ENCODE measurements around the gene FYTTD1. TPM values are rescaled to one million over a fixed set of nuclear protein-coding genes. Genes with fewer than 3 reads are reported as not detected.

The FYTTD1 gene
- total RNA-seq, 1 experiment from 2014 or later = 94.6 TPM

DNA sequence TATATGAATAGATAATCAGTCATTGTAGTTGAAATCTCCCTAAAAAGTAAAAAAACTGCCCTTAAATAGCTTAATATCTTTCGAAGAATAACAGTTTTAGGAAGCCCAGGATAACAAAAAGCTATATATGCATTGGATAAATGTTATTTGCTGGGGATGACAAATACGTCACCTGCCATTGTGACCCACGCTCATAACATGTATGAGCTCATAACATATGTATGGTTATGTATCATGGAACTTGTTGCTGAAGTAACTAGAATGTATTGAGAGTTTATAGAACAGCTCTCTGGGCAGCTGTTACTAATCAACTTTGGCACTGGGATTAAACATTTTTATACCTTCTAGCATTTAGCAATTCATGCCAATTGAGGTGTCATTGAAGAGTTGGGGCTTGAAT is 39.6 kb downstream of the FYTTD1 start:
- in situ Hi-C loops (cut with HindIII; ENCODE audit: low sequenced_read_pairs) = no loop called here

GRCh38 chr3:197790033-197790432 is 40.4 kb downstream of the FYTTD1 start:
- DNase-seq (ENCODE audit: low spot score) = no peak
- in situ Hi-C loops (cut with HindIII; ENCODE audit: low sequenced_read_pairs) = no loop called here

More for the DNA sequence above, 39.6 kb downstream of the FYTTD1 start:
- DNase-seq (ENCODE audit: low spot score) = no peak

DNA sequence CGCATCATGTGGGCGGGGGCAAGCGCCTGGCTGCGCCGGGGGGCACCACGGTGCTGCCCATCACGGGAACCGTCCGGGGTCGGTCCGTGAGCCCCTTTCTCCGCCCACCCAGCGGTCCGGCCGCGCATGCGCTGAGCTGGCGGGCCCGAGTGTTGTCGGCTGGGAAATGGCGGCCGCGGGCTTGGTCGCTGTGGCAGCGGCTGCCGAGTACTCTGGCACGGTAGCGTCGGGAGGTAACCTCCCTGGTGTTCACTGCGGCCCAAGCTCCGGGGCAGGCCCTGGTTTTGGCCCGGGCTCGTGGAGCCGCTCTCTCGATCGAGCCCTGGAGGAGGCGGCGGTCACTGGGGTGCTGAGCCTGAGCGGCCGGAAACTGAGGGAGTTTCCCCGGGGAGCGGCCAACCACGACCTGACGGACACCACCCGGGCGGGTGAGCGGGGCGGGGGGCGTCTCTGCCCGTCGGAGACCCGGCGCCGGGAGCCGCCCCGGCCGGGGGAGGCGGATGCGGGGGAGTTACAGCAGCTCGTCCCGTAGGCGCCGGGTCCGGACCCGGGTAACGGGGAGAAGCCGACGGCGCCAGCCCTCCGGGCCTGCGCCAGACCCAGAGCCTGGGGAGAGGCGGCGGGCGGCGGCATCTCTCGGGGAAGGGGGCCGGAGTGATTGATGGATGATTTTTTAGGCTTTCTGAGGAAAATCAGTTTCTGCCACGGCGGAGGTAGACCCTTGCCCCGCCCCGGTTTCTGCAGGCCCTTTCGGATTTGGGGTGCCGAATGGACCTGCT is 41.6 kb downstream of the FYTTD1 start, which contains the start of gene LRCH3:
Gene LRCH3, plus strand, starts transcription at position 142 of the 779 bp plus-strand sequence. Its CDS starts 25 bp downstream, at position 167.
- in situ Hi-C loops (cut with HindIII; ENCODE audit: low sequenced_read_pairs) = no loop called here
- peak; percentile 75 for DNase-seq (ENCODE audit: low spot score)

DNA sequence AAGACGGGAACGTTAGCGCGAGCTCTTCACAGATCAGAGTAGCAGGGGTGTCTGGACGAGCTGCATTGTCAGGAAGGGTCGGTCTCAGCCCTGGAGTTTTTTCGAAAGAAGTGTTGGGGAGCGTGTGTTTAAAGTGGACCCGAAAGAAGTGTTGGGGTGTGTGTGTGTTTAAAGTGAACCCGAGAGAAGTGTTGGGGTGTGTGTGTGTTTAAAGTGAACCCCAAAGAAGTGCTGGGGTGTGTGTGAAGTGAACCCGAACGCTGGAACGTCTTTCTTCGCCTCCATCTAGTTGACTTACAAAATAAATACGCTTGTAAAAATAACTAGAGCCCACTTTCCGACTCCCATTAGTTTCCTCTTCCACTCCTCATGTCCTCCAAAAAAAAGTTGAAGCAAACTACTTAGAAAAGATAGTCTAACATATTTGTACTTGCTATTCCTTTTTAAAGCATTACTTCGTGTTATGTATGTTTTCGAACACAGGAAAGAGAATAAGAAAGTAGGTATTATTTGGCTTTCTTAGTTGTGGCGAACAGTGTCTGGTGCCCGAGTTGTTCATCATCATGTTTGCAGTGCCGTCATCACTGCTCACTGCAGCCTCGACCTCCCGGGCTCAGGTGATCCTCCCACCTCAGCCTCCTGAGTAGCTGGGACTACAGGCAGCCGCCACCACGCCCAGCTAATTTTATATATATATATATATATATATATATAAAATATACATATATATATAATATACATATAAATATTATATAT is 42.4 kb downstream of the FYTTD1 start:
- DNase-seq (ENCODE audit: low spot score) = peak; percentile 54
- in situ Hi-C loops (cut with HindIII; ENCODE audit: low sequenced_read_pairs) = no loop called here

- in situ Hi-C loops (cut with HindIII; ENCODE audit: low sequenced_read_pairs) = no loop called here
Measured at GRCh38 chr3:197793247-197793646, 43.6 kb downstream of the FYTTD1 start.

GRCh38 chr3:197794115-197794514 is 44.4 kb downstream of the FYTTD1 start:
- in situ Hi-C loops (cut with HindIII; ENCODE audit: low sequenced_read_pairs) = no loop called here
- DNase-seq (ENCODE audit: low spot score) = no peak

More at GRCh38 chr3:197793247-197793646, 43.6 kb downstream of the FYTTD1 start:
- no peak for DNase-seq (ENCODE audit: low spot score)

GRCh38 chr3:197795200-197795599 is 45.5 kb downstream of the FYTTD1 start:
- in situ Hi-C loops (cut with HindIII; ENCODE audit: low sequenced_read_pairs) = no loop called here
- DNase-seq (ENCODE audit: low spot score) = no peak

DNA sequence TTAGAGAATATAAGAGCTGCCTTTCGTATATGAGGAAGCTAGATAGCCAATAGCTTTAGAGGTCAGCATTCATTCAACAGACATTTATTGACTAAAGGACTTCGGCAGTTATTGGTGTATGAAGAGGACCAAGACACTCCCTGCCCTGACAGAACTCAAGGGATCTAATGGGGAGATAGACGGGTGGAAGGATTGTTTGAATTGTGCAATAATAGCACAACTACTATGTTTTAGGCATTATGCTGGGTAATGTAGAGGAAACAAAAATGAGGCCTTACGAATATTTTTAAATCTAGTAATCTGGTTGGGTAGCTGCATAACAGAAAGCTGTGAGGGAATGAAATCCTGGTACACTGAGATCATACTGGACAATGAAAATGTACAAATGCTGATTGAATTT is 46.4 kb downstream of the FYTTD1 start:
- in situ Hi-C loops (cut with HindIII; ENCODE audit: low sequenced_read_pairs) = no loop called here
- no peak for DNase-seq (ENCODE audit: low spot score)

DNA sequence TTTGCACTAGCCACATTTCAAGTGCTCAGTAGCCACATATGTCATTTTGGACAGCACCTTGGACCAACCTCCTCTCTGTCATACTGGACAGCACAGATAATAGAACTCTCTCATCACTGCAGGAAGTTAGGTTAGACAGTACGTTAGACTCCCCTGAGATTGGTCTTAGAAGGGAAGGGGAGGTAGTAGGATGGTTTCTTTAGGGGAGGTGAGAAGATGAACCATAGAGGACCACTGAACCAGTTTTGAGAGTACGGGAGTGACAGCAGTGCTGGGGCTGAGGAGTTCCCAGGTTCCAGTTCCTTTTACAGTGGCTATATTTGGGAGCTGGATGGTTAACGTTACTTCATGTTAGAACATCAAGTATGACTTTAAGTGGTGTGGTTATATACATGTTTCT is 49.2 kb downstream of the FYTTD1 start:
- DNase-seq (ENCODE audit: low spot score) = no peak
- in situ Hi-C loops (cut with HindIII; ENCODE audit: low sequenced_read_pairs) = no loop called here

GRCh38 chr3:197800379-197800778 is 50.7 kb downstream of the FYTTD1 start:
- no peak for DNase-seq (ENCODE audit: low spot score)
- in situ Hi-C loops (cut with HindIII; ENCODE audit: low sequenced_read_pairs) = no loop called here

DNA sequence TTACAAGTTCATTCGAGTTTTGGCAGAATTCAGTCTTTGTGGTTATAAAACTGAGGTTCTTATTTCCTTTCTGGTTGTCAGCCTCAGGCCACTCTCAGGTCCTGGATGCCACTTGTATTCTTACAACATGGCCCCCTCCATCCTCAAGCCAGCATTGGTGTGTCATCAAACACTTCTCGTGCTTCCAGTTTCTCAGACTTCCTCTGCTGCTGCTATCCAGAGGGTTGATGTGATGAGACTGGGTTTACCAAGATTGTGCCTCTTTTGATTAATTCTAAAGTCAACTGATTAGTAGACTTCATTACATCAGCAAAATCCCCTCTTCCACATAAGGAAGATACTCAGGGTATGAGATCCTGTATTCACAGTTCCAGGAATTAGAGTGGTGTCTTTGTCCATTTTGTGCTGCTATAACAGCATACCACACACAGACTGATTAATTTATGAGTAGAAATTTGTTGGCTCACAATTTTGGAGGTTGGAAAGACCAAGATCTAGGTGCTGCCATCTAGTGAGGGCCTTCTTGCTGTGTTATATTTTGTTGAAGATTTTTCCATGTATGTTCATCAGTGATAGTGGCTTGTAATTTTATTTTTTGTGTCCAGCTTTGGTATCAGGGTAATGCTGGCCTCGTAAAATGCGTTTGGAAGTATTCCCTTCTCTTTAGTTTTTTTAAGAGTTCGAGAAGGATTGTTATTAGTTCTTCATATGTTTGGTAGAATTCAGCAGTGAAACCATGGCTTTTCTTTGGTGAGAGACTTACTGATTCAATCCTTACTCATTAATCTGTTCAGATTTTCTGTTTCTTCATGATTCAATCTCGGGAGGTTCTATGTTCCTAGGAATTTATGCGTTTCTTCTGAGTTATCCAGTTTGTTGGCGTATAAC is 52.5 kb downstream of the FYTTD1 start:
- DNase-seq (ENCODE audit: low spot score) = no peak
- in situ Hi-C loops (cut with HindIII; ENCODE audit: low sequenced_read_pairs) = no loop called here

- in situ Hi-C loops (cut with HindIII; ENCODE audit: low sequenced_read_pairs) = no loop called here
- no peak for DNase-seq (ENCODE audit: low spot score)
Measured at GRCh38 chr3:197802779-197803459, 53.2 kb downstream of the FYTTD1 start.

GRCh38 chr3:197804511-197804910 is 54.8 kb downstream of the FYTTD1 start:
- in situ Hi-C loops (cut with HindIII; ENCODE audit: low sequenced_read_pairs) = no loop called here
- DNase-seq (ENCODE audit: low spot score) = no peak

- in situ Hi-C loops (cut with HindIII; ENCODE audit: low sequenced_read_pairs) = no loop called here
- no peak for DNase-seq (ENCODE audit: low spot score)
Measured at GRCh38 chr3:197807969-197808587, 58.4 kb downstream of the FYTTD1 start.

DNA sequence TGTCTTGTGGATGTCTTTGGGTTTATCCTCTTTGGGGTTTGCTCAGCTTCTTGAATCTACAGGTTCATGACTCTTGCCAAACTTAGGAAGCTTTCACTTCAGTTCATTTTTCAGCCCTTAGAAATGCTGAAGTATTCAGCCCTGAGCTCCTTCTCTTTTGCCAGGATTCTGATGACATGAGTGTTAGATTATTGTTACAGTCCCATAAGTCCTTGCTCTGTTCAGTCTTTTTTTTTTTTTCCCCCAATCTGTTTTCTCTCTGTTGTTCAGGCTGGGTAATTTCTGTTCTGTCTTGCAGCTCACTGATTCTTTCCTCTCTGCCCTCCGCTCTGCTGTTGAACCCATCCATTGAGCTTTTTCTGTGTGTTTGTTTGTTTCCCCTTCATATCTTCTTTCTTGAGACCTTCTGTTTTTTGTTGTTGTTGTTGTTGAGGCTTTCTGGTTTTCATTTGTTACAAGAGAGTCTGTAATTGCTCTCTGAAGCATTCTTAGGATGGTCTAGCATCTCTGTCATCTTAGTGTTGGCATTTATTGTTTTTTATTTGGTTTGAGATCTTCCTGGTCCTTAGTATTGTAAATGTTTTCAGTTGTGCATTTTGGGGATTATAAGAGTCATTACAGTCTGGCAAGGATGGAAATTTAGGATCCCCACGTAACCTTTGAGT is 59.8 kb downstream of the FYTTD1 start:
- DNase-seq (ENCODE audit: low spot score) = no peak
- in situ Hi-C loops (cut with HindIII; ENCODE audit: low sequenced_read_pairs) = no loop called here

- no peak for DNase-seq (ENCODE audit: low spot score)
- in situ Hi-C loops (cut with HindIII; ENCODE audit: low sequenced_read_pairs) = no loop called here
Measured at GRCh38 chr3:197810901-197811300, 61.2 kb downstream of the FYTTD1 start.

GRCh38 chr3:197811343-197811742 is 61.7 kb downstream of the FYTTD1 start:
- in situ Hi-C loops (cut with HindIII; ENCODE audit: low sequenced_read_pairs) = no loop called here
- no peak for DNase-seq (ENCODE audit: low spot score)

DNA sequence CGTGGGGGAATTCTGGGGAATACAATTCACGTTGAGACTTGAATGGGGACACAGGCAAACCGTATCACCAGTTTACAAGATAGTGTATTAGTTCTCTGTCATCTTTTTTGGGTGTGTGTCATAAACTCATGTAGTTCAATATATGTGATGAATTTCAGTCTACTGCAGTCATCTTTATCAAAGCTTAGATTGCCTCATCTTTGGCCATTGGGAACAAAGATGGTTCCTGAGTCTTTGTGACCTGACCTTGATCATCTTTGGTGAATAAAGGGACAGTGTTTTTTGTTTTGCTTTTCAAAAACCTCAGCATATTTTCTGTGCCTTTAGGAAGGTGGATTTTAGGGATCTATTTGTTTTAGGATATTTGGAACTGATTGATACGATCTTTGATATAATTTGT is 64.7 kb downstream of the FYTTD1 start:
- in situ Hi-C loops (cut with HindIII; ENCODE audit: low sequenced_read_pairs) = no loop called here
- no peak for DNase-seq (ENCODE audit: low spot score)
